Stimulated activated CD4-positive, alpha-beta T cell treated with anti-CD3 and anti-CD28 coated beads, Interleukin-15, amount 100 ng/mL, for 24 hours (primary cell): ENCODE data around the gene ZNF280A.
"Not testable (repeated sequence)": the region's sequence is repeated elsewhere in the genome, so short reads cannot be mapped to it uniquely, and the experiment has no call there.

ENCODE experiments used
- DNase-seq: peaks from one replicate; pipeline ENCODE4 v3.0.0-alpha.2; 2020

Gene ZNF280A

DNA sequence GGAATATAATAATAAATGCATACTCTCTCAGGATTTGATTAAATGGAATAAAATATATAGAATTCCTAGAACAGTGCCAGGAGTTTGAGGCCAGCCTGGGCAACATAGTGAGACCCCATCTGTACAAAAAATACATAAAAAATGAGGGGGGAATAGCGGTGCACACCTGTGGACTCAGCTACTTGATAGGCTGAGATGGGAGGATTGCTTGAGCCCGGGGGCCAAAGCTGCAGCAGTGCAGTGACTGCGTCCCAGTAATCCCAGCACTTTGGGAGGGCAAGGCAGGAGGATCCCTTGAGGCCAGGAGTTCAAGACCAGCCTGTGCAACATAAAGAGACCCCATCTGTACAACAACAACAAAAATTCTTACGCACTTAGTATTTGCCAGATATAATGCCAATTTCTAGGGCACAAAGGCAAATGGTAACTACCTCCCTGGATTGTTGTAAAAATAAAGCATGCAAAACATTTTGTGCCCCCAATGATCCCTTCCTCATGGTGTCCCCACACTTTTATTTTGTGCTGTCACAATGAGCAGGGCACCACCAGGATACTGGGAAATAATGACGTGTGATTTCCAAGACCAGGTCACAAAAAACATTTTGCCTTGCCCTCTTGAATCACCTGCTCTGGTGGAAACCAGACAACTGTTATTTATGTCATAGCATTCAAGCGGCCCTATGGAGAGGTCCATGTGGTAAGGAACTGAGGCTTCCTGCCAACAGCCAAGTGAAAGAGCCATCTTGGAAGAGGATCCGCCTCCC, 18.3 kb upstream of the ZNF280A start:
- DNase-seq = no peak

DNA sequence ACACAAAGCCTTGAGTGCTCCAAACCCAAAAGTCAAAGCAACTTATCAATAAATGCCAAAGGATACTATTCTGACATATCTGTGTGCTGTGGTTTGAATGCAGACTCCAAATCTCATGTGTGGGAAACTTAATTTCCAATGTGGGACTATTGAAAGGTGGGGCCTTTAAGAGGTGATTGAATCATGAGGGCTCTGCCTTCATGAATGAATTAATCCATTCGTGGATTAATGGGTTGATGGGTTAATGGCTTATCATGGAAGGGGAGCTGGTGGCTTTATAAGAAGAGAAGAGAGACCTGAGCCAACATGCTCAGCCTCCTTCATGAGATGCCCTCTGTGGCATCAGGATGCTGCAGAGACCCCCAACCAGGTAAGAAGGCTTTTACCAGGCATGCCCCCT, 16.8 kb upstream of the ZNF280A start:
- no peak for DNase-seq

DNA sequence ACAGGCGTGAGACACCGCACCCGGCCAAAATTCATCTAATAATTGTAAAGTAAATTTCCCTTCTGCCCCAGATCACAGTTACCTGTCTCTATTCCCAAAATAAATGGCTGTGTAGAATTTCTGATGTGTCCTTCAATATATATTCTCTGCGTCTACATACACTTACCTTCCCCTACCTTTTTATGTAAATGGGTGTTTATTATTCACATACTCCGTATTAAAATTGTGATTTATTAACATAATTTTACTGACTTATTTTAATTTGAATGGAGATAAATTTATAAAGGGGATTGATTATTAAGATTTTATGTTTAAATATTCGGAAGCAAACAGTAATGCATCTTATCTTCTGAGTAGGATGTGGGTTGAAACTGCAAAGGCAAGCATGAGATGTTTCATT, 16.4 kb upstream of the ZNF280A start:
- DNase-seq = no peak

- DNase-seq = no peak
Measured at GRCh38 chr22:22535662-22536061, 15.6 kb upstream of the ZNF280A start.

GRCh38 chr22:22534604-22535415, 14.7 kb upstream of the ZNF280A start:
- DNase-seq = no peak

DNA sequence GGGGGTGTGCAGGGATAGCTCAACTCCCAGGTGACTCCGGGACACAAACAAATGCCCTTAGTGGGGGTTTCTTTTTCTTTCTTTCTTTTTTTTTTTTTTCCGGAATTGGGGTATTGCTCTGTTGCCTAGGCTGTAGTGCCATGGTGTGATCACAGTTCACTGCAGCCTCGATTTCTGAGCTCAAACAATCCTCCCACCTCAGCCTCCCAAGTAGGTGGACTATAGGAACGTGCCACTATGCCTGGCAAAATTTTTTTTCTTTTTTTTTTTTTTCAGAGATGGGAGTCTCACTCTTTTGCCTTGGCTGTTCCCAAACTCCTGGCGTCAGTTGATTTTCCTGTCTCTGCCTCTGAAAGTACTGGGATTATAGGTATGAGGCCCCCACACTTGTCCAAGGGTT, 13.8 kb upstream of the ZNF280A start:
- DNase-seq = no peak

DNA sequence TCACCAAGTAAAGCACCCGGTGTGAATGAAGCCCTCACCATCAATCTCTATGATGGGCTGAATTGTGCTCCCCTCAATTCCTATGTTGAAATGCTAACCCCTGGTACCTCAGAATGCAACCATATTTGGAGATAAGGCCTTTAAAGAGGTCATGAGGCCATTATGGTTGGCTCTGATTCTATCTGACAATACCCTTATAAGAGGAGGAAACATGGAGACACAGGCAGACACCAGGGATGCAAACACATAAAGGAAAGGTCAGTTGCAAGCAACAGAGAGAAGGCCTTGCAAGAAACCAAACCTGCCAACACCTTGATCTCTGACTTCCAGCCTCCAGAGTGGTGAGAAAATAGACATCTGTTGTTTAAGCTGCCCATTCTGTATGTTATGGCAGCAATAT, 13.3 kb upstream of the ZNF280A start:
- DNase-seq = no peak

DNA sequence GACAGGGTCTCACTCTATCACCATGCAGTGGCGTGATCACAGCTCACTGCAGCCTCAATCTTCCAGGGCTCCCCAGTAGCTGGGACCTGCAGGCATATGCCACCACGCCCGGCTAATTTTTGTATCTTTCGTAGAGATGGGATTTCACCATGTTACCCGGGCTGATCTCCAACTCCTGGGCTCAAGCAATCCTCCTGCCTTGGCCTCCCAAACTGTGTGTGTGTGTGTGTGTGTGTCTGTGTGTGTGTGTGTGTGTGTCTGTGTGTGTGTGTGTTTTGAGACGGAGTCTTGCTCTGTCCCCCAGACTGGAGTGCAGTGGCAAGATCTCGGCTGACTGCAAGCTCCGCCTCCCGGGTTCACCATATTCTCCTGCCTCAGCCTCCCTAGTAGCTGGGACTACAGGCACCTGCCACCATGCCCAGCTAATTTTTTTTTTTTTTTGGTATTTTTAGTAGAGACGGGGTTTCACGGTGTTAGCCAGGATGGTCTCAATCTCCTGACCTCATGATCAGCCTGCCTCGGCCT, 12.5 kb upstream of the ZNF280A start:
- DNase-seq = not testable (repeated sequence)

GRCh38 chr22:22531770-22532546, 11.9 kb upstream of the ZNF280A start:
- DNase-seq = no peak

- no peak for DNase-seq
Measured at GRCh38 chr22:22528780-22529179, 8.7 kb upstream of the ZNF280A start.

- DNase-seq = no peak
Measured at GRCh38 chr22:22527312-22527711, 7.2 kb upstream of the ZNF280A start.

GRCh38 chr22:22526125-22526912, 6.2 kb upstream of the ZNF280A start:
- no peak for DNase-seq

DNA sequence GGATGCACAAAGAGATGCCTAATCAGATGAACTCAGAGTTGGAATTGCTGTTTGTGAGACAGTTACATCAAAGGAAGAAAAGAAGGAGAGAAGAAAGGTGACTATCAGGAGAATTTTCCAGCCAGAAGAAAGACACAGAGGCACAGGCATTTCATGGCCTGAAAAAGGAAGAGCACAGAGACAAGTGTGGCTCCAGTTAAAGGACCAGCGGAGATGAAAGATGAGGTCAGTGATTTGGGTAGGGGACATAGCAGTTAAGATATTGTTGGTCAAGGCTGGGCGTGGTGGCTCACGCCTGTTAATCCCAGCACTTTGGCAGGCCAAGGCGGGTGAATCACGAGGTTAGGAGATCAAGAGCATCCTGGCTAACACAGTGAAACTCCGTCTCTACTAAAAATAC, 3.4 kb upstream of the ZNF280A start:
- no peak for DNase-seq

DNA sequence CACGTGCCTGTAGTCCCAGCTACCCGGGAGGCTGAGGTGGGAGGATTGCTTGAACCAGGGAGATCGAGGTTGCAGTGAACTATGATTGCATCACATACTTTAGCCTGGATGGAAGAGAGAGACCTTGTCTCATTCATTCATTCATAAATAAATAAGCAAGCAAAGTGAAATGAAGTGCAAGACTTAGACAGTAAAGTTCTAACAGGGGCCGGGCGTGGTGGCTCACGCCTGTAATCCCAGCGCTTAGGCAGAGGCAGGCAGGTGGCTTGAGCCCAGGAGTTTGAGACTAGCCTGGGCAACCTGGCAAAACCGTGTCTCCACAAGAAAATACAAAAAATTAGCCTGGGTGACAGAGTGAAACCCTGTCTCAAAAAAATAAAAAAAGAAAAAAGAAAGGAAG, 1.6 kb upstream of the ZNF280A start:
- no peak for DNase-seq

- DNase-seq = no peak
Measured at GRCh38 chr22:22520667-22521602, 865 bp upstream of the ZNF280A start.

- no peak for DNase-seq
Measured at GRCh38 chr22:22519591-22519990, 479 bp downstream of the ZNF280A start.

DNA sequence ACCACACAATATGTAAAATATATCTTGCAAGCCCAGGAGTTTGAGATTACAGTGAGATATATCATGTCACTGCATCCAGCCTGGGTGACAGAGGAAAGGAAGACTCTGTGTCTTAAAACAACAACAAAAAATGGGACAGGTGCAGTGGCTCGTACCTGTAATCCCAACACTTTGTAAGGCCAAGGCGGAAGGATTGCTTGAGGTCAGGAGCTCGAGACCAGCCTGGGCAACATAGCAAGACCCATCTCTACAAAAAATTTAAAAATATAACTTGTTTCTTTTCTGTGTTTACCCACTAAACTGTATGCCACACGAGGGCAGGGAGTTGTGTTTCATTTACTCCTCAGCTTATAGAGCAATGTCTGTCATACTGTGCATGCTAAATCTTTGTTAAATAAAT, 3.1 kb downstream of the ZNF280A start:
- DNase-seq = no peak

DNA sequence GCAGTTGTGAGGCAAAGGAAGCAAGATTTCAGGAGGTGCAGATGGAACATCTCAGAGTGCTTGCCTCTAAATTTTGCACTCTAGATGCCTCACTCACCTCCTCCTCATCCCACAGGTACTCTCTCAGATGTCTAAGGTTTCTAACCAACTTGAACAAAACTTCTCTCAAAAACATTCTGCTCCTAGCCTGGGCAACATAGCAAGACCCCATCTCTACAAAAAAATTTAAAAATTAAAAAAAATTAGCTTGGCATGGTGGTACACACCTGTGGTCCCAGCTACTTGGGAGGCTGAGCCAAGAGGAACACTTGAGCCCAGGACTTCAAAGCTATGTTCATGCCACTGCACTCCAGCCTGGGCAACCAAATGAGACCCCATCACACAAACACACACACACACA, 4.2 kb downstream of the ZNF280A start:
- no peak for DNase-seq

GRCh38 chr22:22514431-22514830, 5.6 kb downstream of the ZNF280A start:
- DNase-seq = not testable (repeated sequence)

DNA sequence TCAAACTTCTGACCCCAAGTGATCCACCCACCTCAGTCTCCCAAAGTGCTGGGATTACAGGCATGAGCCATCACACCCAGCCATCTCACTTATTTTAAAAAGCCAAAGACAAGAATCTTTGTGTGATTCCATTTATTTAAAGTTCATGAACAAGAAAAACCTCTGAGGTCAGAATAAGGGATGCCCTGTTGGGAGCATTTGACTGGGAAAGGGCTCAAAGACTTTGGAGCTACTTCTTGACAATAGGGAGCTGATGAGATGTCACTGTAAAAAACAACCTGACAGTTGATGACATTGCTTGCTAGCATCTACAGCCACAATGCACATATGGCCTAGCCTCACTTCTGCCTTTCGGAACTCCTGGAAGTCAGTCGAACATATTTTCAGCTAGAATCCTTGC, 6.5 kb downstream of the ZNF280A start:
- no peak for DNase-seq

DNA sequence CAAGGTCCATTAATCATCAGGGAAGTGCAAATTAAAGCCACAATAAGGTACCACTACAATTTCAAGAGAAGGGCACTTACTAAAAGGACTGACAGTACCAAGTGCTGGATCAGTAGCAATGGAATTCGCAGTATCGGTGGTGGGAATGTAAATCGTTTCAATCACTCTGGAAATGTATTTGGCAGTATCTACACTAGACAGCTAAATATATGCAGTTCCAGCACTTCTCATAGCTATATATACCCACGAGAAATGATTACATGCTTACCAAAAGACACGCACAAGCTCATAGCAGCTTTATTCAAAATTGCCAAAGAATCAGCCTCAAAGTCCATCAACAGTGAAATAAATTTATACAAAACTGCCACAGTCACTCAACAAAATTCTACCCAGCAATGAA, 7.1 kb downstream of the ZNF280A start:
- no peak for DNase-seq
